Measurements from ENCODE around the gene IPO7.
A peak's percentile ranks its signal among the peaks of the same experiment; 100 is the strongest.
"Not testable (repeated sequence)": the region's sequence is repeated elsewhere in the genome, so short reads cannot be mapped to it uniquely, and the experiment has no call there.

Gene IPO7

GRCh38 chr11:9399466-9399865 lies 15.0 kb downstream of the IPO7 start:
- no peak for DNase-seq

GRCh38 chr11:9401884-9402283 lies 17.4 kb downstream of the IPO7 start:
- not testable (repeated sequence) for DNase-seq

- DNase-seq, result no peak
Measured at GRCh38 chr11:9428706-9429105, 44.3 kb downstream of the IPO7 start.

GRCh38 chr11:9438611-9439010 lies 54.2 kb downstream of the IPO7 start:
- DNase-seq, result no peak

GRCh38 chr11:9446230-9446629 lies 61.8 kb downstream of the IPO7 start:
- no peak for DNase-seq

GRCh38 chr11:9448576-9449352 lies 64.3 kb downstream of the IPO7 start:
- DNase-seq, result no peak

- not testable (repeated sequence) for DNase-seq
Measured at GRCh38 chr11:9452023-9452422, 67.6 kb downstream of the IPO7 start.

GRCh38 chr11:9455722-9456121 lies 71.3 kb downstream of the IPO7 start:
- no peak for DNase-seq

GRCh38 chr11:9459667-9460321 lies 75.3 kb downstream of the IPO7 start:
- peak; percentile 69 for DNase-seq

- peak; percentile 100 for DNase-seq
Measured at GRCh38 chr11:9460322-9461062, 76.0 kb downstream of the IPO7 start, which contains the start of gene ZNF143. ZNF143 (plus strand) TSS chr11:9461012; CDS start chr11:9471309, 10,297 bp downstream.

GRCh38 chr11:9461063-9461759 lies 76.8 kb downstream of the IPO7 start:
- DNase-seq, result peak; percentile 93

- no peak for DNase-seq
Measured at GRCh38 chr11:9461760-9462134, 77.3 kb downstream of the IPO7 start.

- no peak for DNase-seq
Measured at GRCh38 chr11:9462172-9462799, 77.8 kb downstream of the IPO7 start.

- DNase-seq, result no peak
Measured at GRCh38 chr11:9462806-9463537, 78.5 kb downstream of the IPO7 start.

- no peak for DNase-seq
Measured at GRCh38 chr11:9470765-9471164, 86.3 kb downstream of the IPO7 start.

- DNase-seq, result no peak
Measured at GRCh38 chr11:9473408-9473807, 89.0 kb downstream of the IPO7 start.

GRCh38 chr11:9479899-9480298 lies 95.4 kb downstream of the IPO7 start:
- DNase-seq, result no peak

GRCh38 chr11:9489080-9489765 lies 104.8 kb downstream of the IPO7 start:
- no peak for DNase-seq

GRCh38 chr11:9490376-9490775 lies 105.9 kb downstream of the IPO7 start:
- DNase-seq, result no peak

- DNase-seq, result no peak
Measured at GRCh38 chr11:9493492-9493891, 109.0 kb downstream of the IPO7 start.

- DNase-seq, result no peak
Measured at GRCh38 chr11:9494316-9494715, 109.9 kb downstream of the IPO7 start.

All from activated CD8-positive, alpha-beta memory T cell treated with anti-CD3 and anti-CD28 coated beads for 24 hours (primary cell).